GM12892 (cell line): Measurements from ENCODE around the gene ZNF79.
A peak's percentile ranks its signal among the peaks of the same experiment; 100 is the strongest.
"Not testable (repeated sequence)": the region's sequence is repeated elsewhere in the genome, so short reads cannot be mapped to it uniquely, and the experiment has no call there.

Experiments used
- DNase-seq: peaks from one replicate; pipeline ENCODE4 v3.0.0; 2011; ENCODE audit not compliant: insufficient read length
- FAIRE-seq: peaks from 2 replicates; lab custom pipeline; 2011; peaks lifted over from hg19 to GRCh38; lab: Jason Lieb, UNC
- POLR2A ChIP-seq: IDR thresholded peaks from 2 replicates; pipeline ENCODE4 v1.6.1; 2011; ENCODE audit warnings: low read depth, low read length, control low read depth
- POLR2AphosphoS5 ChIP-seq: IDR thresholded peaks from 2 replicates; pipeline ENCODE4 v1.6.1; 2011; ENCODE audit warnings: low read depth, low read length, control low read depth
- TAF1 ChIP-seq: IDR thresholded peaks from 2 replicates; pipeline ENCODE4 v1.6.1; 2011; ENCODE audit warnings: low read depth, mild to moderate bottlenecking, control low read depth, low read length, borderline replicate concordance

Gene ZNF79

DNA sequence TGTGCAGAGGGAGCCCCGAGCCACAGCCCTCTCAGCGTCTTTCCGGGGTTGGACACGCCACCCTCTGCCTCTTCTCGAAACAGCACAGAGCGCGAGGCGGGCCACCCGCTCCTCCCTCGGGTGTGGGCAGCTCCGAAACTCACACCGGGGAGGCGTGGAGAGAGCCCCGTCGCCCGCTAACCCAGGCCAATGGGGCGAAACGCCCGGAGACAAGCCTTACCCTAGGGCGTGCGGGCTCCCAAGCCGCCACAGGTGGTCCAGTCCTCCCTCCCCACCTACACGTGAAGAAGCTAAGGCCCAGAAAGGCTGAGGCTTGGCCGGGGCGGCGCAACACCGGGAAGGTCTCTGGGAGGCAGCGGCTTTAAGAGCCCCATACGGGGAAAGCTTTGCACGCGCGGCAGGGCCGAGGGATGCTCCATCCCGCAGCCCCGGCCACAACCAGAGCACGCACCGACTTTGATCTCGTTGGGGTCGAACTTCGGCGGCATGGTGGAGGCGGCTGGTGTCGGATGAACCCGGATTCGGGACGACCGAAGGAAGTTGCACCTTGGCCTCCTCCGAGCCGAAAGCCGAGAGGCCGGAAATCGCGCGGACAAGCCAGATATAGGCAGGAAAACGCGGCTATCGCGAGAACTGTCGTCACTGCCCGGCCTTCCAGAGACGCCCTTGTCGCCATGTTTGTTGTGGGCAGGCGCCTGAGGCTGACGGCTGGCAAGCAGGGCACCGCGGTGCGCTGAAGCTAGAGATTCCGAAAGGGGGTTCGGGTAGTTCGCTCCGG is 26.8 kb downstream of the ZNF79 start, which contains the start of the genes LRSAM1 and RPL12:
Gene LRSAM1 (plus strand): TSS at position 681 of the 778 bp plus-strand sequence. CDS start 3,018 bp downstream, outside the sequence.
Gene RPL12 (minus strand): TSS at position 577 of the 778 bp plus-strand sequence. CDS start 89 bp downstream, at position 488.
- TF ChIP-seq POLR2A (peak; percentile 100), TAF1 (peak; percentile 100), POLR2AphosphoS5 (peak; percentile 100)
- FAIRE-seq: peak; percentile 95
- DNase-seq: peak; percentile 87

DNA sequence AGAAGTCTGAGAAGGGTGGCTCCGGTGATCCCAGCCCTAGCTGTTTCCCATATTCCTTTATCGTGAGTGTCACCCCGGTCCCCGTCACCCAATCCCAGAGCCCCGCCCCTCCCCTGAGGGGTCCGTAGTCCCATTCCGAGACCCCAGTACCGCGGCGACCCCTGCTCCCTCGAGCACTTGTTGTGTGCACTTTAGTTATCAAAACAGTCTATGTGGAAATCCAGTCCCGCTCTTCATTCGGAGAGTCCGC is 27.4 kb downstream of the ZNF79 start:
- DNase-seq (no peak), FAIRE-seq (no peak)
- no peak for TF ChIP-seq TAF1
- TF ChIP-seq POLR2A: no peak
- TF ChIP-seq POLR2AphosphoS5: no peak

DNA sequence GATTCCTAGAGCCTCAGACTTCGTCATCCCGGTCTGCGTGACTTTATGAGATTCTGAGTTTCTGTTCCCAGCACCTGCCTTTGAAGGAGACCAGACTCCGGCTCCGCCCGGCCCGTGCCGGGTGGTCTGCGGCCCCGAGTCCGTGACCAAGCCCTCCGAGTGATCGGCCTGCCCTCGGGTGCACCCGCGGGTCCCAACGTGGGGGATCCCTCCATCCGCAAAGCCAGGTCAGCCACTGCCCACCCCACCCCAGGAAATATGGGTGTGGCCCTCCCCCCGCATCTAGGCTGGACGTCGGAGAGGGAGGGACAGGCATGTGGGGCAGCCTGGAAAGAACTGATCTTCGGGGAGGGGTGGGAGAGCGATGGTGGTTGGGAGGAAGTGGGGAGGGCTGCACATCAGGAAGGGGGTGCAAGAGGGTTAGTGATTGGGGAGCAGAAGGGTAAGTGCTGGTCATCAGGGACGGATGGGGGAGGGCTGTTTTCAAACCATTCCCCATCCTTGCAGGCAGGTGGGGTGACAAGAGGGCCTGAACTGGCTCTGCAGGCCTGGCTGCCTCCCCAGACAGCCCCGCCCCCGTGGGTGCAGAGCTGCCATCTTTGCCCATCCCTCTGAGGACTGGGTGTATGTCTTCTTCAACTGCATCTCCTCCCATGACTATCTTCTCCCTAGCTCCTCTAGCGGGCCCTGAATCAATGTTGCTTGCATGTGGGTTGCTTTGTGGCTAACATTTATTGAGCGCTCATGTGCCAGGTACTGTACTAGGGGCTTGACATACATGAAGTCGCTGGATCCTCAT is 27.9 kb downstream of the ZNF79 start:
- FAIRE-seq: peak; percentile 75

DNA sequence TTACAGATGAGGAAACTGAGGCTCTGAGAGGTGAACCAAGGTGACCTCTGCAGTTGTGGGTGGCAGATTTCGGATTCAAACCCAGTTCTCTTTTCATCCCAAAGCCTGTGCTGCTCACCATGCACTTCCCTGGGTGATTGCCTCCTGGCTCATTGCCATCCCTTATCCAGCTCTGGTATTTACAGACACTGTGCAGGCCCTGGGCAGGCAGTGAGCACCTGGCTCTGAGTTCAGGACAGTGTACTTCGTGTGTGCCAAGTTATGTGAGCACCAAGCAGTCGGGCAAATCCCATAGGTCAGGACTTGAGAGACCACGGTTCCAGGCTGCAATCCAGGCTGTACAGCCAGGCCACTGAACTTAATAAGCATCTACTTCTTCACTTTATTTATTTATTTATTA is 28.5 kb downstream of the ZNF79 start:
- no peak for TF ChIP-seq POLR2A
- DNase-seq (no peak), FAIRE-seq (no peak)

More for the DNA sequence above, 27.9 kb downstream of the ZNF79 start:
- peak; percentile 49 for DNase-seq
- TF ChIP-seq TAF1 (no peak), POLR2A (no peak)

DNA sequence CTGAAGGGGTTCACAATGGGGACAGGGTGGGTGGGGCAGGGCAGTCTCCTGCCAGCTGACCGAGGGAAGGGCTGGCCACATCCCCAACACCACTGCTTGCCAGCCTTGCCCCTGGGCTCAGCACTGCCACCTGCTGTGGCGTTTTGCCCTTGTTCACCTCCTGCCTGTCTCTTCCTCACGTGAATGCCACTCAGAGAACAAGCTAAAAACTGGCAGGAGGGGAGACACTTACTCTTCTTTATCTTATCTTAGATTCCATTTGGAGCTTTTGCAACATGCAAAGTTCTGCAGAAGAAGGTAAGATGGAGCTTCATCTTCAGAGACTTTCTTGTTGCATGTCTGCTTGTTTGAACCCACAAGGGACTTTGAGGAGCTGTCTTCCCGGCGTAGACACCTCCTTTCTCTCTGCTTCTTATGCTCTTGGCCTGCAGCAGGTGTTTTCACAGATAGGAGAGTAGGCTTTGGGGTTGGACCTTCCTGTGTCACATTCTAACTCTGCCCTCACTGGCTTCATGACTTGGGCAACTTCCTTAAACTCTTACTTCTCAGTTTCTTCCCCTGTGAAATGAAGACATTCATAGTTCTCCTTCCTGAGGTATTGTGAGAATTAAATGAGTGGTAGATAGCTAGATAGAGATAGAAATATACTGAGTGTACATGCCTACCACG is 31.3 kb downstream of the ZNF79 start:
- no peak for TF ChIP-seq TAF1
- TF ChIP-seq POLR2AphosphoS5: no peak
- FAIRE-seq (no peak), DNase-seq (no peak)

DNA sequence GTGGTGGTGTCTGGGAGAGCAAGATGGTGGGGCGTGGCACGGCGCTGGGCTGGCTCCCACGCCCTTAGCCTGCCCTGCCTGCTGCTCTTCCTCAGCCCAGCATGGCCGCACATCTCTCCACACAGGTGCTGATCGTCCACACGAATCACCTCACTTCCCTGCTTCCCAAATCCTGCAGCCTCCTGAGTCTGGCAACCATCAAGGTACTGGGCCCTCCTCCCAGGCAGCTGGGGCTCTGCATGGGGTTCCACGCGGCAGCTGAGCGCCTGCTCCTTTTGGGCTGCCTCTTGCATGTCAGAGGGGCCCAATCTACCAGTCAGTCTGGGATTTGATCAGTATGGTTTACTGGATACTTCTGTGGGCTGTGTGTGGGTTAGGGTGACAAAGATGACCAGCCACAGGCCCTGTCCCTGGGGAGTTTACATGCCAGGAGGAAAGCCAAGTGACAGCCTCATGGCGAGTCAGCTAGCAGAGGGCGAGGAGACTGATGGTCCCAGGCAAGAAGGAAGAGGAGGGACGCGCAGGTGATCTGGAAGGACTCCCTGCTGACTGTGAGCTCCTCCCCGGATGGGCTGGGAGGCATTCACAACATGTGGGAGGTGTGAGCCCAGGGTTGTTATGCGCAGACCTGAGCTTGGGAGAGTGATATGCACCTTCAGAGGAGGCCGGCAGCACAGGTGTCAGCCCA is 33.2 kb downstream of the ZNF79 start:
- FAIRE-seq: no peak
- TF ChIP-seq POLR2A: no peak
- no peak for TF ChIP-seq POLR2AphosphoS5
- TF ChIP-seq TAF1: no peak
- no peak for DNase-seq

DNA sequence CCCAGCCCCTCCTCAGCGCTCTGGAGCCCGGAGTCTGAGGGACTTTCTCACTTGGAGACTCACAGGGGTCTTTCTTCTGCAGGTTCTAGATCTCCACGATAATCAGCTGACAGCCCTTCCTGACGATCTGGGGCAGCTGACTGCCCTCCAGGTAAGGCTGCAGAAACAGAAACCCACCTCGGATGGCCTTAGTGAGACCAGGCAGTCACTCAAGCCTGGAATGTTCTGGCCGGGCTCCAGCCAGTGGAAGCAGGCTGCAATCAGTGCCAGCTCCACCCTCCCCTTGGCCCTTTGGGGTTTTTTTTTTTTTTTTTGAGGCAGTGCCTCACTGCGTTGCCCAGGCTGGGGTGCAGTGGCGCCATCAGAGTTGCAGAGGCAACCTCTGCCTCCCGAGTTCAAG is 34.7 kb downstream of the ZNF79 start:
- DNase-seq: no peak
- FAIRE-seq: no peak
- no peak for TF ChIP-seq POLR2A
- TF ChIP-seq POLR2AphosphoS5: no peak
- TF ChIP-seq TAF1: no peak

DNA sequence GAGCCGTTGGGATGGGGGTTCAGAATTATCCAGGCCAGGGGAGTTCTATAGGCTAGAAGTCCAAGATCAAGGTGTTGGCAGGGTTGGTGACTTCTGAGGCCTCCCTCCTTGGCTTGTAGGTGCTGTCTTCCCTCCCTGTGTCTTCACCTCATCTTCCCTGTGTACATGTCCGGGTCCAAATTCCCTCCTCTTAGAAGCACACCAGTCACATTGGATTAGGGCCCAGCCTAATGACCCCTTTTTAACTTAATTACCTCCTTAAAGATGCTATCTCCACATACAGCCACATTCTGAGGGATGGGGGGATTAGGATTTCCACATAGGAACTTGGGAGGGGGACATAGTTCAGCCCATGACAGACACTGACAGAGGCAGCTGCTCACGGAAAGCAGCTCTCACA is 39.2 kb downstream of the ZNF79 start:
- DNase-seq: no peak
- TF ChIP-seq POLR2A: no peak
- TF ChIP-seq TAF1: no peak
- TF ChIP-seq POLR2AphosphoS5: no peak
- no peak for FAIRE-seq

DNA sequence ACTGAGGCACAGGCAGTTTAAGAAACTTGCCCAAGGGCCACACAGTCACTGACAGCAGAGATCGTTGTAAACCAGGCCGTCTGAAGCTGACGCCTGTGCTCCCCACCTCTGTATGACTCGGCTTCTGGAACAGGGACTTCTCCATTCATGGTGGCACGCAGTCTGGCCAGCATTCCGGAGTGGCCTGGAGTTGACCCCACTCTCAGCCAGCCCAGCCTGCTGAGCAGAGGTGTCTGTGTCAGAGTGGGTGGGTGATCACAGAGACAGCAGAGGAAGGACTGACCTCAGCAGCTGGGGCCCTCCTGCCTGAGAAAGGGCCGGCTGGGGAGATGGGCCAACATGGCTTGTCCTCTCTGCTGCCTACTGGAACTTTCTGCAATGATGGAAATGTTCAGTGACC is 39.7 kb downstream of the ZNF79 start:
- TF ChIP-seq POLR2A (no peak), TAF1 (no peak), POLR2AphosphoS5 (no peak)
- no peak for DNase-seq

DNA sequence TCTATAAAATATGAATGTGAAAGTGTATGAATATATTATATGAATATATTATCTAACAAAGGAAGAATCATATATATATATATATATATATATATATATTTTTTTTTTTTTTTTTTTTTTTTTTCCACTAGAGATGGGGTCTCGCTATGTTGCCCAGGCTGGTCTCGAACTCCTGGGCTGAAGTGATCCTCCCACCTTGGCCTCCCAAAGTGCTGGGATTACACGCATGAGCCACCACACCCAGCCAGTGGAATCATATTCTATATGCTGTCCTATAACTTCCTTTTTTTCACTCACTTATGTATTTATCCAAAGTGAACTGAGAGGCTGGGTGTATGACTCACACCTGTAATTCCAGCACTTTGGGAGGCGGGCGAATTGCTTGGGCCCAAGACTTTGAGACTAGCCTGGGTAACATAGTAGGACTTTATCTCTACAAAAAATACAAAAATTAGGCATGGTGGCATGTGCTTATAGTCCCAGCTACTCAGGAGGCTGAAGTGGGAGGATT is 42.3 kb downstream of the ZNF79 start:
- not testable (repeated sequence) for DNase-seq, FAIRE-seq

More for the DNA sequence above, 39.7 kb downstream of the ZNF79 start:
- no peak for FAIRE-seq

DNA sequence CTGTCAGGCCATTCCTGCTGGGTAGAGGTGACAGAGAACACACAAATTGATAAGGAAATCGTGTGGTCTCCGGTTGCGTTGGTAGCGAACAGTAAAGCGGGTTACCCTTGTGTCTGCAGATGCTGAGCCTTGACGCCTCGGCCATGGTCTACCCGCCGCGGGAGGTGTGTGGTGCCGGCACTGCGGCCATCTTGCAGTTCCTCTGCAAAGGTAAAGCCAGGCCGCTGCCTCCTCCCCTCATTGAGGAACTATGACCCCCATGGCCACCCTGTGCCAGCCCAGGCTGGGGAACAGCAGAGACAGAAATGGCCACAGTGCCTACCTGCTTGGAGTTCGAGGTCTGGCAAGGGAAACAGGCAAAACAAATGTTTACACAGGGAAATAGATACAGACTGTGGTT is 43.4 kb downstream of the ZNF79 start:
- FAIRE-seq: no peak
- no peak for DNase-seq
- no peak for TF ChIP-seq POLR2AphosphoS5
- TF ChIP-seq POLR2A: no peak
- TF ChIP-seq TAF1: no peak

DNA sequence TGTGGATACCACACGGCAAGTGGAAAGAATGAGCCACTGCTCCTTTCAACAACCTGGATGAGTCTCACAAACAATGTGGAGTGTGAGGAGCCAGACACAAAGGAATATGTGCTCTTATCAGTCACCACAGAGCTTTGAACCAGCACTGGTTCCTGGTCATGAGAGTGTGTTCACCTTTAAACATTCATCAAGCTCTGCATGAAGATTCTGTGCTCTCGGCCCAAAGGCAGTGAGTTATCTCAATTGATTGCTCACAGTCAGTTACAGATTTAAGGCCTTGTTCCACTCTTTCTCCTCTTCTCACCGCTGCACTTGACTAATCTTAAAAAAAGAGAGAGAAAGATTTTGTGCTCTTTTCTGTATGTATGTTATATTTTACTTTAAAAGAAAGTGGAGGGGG is 46.5 kb downstream of the ZNF79 start:
- no peak for FAIRE-seq
- no peak for TF ChIP-seq POLR2A
- no peak for TF ChIP-seq POLR2AphosphoS5
- no peak for TF ChIP-seq TAF1
- DNase-seq: no peak
